Left kidney (tissue), 2 donors: Measurements from ENCODE around the gene CTNND2. TPM values are rescaled to one million over a fixed set of nuclear protein-coding genes. Genes with fewer than 3 reads are reported as not detected.

ENCODE experiments used
- DNase-seq: peaks from one replicate; pipeline ENCODE4 v3.0.0-alpha.2; 2013
- polyA plus RNA-seq: library from polyadenylated mRNA; unstranded; fragments of 120-200 nt; gene quantifications from one replicate; pipeline ENCODE4 v1.2.1, GENCODE V29; 2013; ENCODE audit not compliant: insufficient read length

CTNND2 gene
- polyA plus RNA-seq, 1 donor, result 2.8 TPM

DNA sequence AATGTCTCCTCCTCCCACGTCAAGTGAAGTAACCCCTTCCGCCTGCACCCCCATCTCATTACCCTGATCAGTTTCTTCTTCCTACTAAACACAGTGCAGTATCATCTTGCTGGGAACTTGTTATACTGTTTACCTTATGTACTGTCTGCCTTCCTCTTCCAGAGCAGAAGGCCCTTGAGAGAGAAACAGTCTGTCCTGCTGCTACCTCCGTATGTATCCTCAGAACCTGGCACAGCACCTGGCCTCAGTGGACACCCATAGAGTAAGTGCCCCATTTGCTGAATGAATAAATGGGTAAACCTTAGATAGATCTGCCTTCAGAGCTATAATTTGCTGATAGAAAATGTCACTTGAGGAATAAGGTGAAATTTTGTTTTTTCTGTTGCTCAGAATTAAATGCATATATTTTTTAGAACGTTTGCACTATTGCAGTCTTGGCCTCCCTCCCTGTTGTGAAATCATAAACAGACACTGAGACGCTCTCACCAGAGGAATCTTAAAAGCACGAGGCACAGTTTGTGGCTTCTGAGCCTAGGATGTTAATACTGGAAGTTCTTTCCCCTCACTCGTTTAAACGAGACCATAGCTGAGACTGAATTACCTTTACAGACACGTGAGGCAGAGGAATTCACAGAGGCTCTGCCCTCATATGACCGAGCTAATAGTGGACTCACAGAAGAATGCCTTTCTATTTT lies 920.1 kb downstream of the CTNND2 start:
- DNase-seq, result no peak

DNA sequence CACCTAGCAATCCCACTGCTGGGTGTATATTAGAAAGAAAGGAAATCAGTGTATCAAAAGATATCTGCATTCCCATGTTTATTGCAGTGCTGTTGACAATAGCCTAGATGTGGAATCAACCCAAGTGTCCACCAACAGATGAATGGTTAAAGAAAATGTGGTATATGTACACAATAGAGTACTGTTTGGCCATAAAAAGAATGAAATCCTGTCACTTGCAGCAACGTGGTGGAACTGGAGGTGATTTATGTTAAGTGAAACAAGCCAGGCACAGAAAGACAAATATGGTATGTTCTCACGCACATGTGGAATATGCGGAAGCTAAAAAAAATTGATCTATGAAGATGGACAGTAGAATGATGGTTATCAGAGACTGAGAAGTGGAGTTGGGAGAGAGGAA lies 921.6 kb downstream of the CTNND2 start:
- no peak for DNase-seq

DNA sequence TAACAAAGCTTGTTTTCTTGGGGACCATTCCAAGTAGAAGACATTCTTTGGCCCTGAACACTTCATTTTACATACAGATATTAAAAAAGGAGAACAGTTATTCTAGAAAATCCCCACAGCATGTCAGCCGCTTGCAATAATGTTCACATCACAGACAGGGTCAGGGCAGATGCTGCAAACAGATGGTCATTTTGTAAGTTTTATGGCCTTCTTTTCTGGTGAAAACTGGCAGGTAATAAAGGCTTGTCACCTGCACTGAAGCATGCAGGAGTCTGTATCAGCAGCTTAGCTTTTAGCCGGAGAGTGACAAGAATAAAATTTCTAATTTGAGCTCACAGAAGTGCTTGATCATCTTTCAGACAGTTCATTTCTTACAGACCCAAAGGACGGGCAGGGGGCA lies 922.3 kb downstream of the CTNND2 start:
- DNase-seq, result no peak

DNA sequence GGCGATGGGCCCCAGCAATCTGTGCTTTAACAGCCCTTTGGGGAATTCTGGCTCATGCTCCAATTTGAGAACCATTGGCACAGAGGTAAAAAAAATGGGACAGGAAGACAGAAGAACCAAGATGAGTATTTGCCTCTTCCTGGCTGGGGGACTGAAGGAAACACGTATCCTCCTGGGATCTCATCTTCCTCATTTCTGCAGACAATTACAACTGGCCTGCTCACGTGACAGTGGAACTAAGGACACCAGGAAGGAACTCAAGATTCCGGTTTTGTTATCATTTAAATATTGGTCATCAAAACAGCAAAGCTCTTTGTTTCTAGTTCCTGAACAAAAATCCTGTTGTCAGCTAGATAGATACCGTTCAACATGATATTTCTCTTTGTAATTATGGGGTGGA lies 927.2 kb downstream of the CTNND2 start:
- no peak for DNase-seq

DNA sequence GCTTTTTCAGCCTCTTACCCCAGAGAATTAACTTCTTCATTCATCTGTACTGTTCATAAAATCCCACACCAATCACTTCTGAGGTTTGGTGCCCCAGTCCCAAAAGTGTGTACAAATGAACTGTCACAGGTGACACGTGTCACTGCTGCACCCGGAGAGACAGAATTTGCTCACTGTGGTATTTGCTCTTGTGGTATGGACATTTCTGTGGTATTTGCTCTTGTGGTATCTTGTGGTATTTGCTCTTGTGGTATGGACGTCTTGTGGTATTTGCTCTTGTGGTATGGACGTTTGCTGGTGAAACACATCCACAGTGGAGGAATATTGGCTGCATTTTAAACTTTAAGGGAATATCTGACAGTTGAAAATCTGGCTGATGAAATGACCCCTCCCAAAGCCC lies 928.3 kb downstream of the CTNND2 start:
- no peak for DNase-seq

DNA sequence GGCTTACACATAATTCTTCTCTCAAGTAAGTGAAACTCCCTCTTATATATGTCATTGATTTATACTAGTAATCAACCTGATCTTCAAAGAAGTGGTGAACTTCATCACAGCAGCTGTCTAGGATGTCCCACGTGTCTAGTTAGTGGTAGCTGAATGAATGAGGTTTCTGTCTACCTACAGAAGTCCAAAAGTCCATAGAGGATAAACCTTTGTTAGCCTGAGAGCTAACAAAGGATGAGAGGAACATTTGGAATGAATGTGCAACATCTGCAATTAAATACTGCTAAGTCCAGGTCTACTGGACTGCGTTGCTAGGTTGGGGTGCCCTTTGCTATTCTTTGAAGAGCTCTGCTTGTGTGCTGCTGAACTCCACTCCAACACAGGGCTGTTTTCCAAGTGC lies 929.4 kb downstream of the CTNND2 start:
- DNase-seq, result no peak

DNA sequence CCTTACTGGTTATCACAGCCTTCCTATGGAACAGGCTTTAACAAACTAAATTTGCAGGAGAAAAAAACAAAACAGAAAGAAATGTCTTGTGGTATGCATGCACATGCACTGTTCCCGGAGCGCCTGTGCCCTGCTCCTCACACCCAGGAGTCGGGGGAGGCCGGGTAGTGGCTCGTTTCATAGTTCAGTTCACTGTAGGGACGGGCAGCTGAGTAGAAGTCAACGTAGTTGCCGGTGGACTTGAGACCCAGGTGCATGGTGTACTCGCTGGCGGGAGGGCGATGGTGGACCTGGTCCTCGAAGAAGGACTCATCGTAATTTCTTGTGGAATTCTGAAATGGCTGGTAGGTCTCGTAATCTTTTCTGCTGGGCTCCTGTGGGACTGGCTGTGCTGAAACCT lies 930.9 kb downstream of the CTNND2 start:
- no peak for DNase-seq

DNA sequence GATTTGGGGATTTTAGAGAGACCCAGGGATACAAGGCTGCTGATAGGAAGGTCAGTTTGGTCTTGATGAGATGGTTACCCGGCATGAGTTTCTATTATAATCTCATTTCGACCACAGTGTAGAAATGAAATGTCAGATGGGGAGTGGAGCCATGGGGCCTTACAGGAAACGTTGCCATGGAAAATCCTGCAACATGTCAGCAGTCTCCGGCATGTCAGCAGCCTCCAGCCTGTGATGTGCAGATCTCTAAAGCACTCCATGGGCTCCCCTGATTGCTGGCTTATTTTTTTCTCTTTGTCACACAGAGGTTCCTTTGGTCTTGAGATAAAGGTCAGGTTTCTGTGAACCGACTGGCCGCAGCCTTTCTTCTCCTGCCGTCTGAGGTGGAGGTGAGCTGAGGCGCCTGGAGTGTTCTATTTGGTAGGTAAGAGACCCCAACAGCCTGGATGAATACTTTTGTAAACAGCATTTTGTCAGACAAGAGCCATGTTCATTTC lies 934.5 kb downstream of the CTNND2 start:
- DNase-seq, result no peak

DNA sequence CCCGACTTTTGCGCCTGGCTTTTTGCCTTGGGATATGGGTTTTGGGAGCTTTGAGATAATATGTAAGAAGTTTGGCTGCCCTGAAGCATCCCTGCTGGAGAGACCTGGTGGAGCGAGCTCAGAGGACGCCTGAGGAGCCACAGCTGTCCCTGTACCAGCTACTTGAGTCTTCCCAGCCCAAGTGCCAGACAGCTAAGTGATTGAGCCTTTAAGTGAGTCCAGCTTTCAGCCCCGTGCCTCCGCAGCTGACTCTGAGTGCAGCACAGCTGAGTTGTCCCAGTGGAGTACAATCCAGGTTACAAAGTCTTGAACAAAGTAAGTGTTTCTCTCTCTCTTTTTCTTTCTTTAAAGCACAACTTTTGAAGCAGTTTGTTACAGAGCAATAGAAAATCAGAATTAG lies 939.4 kb downstream of the CTNND2 start:
- DNase-seq, result no peak

DNA sequence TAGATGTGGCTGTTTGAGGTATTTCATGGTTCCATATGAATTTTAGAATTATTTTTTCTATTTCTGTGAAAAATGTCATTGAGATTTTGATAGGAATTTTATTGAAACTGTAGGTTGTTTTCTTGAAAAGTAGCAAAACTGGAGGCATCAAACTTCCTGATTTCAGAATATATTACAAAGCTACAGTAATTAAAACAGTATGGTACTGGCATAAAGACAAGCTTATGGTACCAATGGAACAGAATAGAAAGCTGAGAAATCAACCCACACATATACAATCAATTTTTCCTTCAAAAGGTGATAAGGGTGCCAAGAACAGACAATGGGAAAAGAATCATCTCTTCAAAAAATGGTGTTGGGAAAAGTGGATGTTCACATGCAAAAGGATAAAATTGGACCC lies 945.5 kb downstream of the CTNND2 start:
- no peak for DNase-seq

DNA sequence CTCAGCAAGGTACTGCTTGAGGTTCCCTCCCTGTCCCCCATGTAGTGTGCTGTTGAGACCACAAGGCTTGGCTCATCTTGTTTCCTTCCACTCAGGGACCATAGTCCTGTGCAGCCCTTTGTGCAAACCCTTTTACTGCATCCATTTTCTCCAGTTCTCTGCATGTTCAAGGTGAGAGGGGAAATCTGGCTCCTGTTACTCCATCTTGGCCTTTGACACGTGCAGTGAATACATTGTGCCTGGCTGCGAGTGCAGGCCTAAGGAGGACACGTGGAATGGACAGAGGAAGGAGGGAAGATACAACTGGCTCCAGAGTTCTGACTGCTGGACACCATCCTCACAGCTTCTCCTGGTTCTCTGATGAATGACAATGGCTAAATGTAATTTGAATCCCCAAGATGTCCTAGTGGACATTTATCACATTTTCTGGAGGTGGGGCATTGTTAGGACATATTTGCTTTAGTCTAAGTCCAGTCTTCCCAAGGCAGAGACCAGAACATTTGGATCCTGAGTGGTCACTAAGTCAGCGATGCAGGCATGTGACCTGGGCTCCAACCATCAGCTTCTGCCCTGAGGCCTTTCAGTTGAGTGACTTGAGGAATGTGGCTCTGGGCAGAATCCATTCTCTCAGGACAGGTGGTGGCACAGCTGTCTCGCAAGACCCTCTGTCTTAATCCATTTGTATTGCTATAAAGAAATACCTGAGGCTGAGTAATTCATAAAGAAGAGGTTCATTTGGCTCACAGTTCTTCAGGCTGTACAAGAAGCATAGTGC lies 954.2 kb downstream of the CTNND2 start:
- no peak for DNase-seq

DNA sequence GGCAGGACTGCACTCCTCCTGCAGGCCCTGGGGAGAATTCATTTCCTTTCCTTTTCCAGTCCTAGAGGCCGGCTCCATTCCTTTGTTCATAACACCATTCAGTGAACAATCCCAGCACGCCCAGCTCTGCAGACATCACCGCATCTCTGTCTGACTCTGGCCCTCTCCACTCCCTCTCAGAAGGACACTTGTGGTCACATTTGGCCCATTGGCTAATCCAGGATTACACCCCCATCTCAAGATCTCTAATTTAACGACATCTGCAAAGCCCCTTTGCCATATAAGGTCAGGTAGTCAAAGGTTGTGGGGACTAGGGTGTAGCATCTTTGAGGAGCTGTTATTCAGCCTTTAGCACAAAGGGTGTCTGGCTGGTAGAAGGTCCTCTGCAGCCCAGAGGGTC lies 958.2 kb downstream of the CTNND2 start:
- no peak for DNase-seq

DNA sequence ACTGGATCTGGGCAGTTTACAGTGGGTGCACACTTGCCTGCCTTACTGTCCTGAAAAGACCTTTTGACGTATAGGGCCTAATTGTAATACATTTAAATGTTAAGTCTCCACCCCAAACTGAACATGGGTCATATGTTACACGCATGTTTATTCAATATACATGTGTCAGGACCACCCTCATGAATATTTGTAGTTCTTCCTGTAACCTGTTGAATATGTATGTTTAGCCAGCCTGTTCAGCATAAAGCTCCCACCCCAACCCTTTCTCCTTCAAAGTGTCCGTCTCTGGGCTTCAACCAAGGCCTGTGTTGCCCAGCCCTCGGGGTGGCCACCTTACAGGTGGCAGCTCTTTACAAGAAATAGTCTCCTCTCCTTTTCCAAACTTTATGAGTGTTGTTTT lies 962.3 kb downstream of the CTNND2 start:
- DNase-seq, result no peak

DNA sequence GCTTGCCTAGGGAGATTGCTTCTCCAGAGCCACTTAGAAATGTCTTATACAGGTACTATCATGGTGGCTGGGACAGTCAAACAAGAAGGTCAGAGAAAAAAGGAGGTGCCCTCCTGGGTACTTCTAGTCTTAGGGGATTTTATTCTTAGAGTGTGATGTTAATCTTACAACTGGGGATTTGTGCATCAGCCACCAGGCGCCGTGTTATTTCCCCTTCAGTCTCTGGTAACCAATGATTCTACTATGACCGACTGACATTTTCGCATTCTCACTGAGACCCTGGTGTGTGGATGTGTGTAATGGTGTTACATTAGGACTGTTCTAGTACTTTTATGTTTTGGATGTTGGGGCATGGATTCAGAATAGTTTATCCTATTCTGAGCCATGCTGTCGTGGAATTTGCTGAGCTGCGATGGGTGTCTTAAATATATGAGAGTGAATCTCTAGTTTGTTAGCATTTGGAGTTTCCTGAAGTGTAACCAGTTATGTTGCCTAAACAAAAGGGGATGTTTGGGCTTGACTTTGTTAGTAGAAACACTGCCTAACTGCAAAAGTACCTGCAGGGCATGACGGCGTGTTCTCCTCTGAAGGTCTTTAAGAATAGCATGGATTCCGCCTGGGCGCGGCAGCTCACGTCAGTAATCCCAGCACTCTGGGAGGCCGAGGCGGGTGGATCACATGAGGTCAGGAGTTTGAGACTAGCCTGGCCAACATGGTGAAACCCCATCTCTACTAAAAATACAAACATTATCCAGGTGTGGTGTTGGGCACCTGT lies 968.0 kb downstream of the CTNND2 start:
- no peak for DNase-seq

DNA sequence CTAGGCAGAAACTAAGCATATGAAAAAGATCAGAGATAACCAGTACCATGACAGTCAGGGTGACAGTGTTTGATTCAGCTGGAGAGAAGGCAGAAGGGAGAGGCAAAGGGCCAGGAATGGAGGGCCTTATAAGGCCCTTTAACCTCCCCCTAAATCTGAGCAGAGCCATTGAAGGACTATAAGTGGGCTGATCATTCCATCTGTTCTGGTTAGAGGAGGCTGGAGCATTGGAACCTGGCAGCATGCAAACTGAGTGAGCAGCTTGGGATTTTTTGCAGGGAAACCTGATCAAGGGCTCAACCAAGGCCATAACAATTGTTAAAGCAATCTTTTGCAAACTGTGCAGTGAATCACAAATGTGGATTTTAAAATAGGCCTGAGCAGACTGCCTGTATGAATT lies 968.7 kb downstream of the CTNND2 start:
- DNase-seq, result no peak

DNA sequence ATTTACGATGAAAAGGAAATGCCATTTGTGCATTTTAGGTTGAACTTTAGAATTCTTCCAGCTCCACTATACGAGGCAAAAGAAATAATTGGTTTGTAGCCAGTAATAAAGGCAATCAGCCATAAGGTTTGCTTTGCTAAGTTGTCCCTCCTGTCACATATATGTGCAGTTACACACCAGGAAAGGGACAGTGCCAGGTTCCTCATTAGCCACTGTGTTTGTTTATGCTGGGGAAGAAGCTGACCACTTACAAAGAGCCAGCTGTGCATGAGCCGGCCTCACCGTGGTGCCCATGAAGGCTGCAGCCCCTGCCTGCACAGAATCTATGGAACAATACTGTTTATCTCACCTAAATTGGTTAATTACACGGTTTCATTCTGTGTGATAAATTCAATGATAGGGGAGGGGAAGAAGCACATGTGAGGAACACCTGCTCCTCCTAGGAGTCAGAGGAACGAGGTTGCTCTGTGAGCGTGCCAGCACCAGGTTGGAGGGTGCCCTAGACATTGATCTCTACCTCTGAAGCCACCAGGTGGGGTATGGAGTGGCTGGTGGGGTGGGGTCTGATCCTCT lies 969.4 kb downstream of the CTNND2 start:
- DNase-seq, result no peak

DNA sequence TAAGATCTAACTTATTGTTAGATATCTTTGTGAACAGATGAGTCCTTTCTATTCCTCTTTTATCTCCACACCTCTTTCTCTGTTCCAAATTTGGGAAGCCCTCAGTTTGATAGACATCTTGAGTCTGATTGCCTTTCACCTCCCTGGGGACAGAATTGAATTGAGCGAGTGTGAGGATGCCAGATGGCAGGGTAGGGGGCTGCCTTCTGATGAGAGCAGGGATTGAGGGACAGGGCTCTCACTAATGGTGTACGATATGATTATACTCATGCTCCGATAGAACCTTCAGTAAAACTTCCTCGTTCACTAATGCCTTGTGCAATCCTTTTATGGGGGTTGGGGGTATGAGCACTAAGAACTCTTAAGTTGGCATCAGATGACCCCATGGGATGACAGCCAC lies 971.1 kb downstream of the CTNND2 start:
- no peak for DNase-seq

DNA sequence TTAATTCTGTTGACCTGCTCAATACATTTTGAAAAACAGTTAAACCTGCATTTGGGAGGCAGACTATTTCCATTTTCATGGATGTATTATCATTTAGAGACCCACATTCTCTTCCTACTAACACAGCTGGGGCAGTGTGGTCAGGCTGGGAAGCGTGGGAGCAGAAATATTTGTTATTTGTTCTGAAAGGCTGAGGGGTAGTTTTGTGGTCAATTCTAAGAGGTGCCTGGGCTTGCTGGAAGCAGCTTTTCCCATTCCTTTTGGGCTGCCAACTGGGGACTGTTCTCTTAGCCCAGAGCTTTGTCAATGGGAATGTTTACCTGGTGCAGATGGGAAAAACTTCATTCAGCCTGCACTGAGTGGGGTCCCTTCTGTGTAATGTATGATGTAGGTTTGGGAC lies 971.8 kb downstream of the CTNND2 start:
- no peak for DNase-seq

DNA sequence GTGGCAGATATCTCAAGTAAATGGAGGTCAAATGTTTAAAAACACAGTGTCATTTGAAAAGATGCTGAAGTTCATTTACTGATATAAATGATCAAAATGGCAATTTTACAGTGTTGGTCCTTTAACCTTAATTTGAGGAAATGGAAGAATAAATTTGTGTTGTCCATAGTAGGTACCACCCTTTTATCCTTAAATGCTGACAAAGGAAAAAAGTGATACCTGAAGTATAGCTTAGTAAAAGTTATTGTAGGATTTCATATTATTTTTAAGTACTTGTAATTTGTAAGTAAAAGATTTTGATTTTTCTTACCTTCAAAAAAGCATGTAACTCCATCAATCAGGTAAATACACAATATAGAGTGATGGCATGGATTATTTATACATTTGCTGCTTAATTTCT lies 976.6 kb downstream of the CTNND2 start:
- DNase-seq, result no peak

DNA sequence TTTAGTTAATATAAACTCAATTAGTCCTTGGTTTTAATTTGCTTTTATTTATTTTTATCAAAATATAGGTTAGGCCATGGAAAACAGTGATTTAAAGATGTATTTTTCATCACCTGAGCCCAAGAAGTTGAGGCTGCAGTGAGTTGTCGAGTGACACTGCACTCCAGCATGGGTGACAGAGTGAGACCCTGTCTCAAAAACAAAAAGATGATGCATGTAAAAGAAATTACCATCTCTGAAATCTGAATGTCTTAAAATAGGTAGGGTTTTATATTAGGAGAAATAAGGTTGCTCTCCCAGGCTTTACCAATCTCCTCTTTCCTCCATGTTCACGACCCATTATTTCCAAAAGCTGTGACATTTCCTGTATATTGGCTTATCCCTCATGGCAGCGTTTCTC lies 980.9 kb downstream of the CTNND2 start:
- no peak for DNase-seq
